ENCODE measurements around the gene MFAP3.
"Not testable (repeated sequence)": the region's sequence is repeated elsewhere in the genome, so short reads cannot be mapped to it uniquely, and the experiment has no call there.

MFAP3 gene

DNA sequence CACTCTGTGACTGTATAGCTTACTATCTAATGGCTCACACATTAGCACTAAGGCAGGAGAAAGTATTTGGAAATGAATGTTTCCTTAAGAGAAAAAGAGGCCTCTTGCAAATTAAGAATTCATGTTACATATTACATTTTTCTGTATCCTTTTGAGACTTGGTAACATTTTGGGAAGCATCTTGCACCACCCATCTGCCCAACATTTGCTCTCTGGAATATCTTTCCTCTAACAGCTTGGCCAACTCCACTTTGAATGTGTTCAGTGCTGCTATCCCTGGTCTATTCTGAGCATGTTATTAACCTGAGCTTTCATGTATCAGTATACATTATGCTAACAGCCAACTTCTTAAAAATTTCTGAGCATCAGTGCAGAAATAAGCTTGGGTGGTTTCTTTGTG lies 27.2 kb downstream of the MFAP3 start:
- Histone ChIP-seq H3K27me3 (ENCODE audit: insufficient read depth, poor library complexity, severe bottlenecking) (no peaks in the 10 kb centered on the region), H3K27ac (ENCODE audit: poor library complexity, severe bottlenecking) (no peak overlapping the region), H3K36me3 (ENCODE audit: low read depth) (no peaks in the 10 kb centered on the region), H3K4me3 (ENCODE audit: severe bottlenecking) (no peak overlapping the region), H3K4me1 (ENCODE audit: insufficient read depth, poor library complexity, severe bottlenecking) (no peaks in the 10 kb centered on the region), H3K9me3 (ENCODE audit: severe bottlenecking) (no peaks in the 10 kb centered on the region)
- TF ChIP-seq, protein P1, sequence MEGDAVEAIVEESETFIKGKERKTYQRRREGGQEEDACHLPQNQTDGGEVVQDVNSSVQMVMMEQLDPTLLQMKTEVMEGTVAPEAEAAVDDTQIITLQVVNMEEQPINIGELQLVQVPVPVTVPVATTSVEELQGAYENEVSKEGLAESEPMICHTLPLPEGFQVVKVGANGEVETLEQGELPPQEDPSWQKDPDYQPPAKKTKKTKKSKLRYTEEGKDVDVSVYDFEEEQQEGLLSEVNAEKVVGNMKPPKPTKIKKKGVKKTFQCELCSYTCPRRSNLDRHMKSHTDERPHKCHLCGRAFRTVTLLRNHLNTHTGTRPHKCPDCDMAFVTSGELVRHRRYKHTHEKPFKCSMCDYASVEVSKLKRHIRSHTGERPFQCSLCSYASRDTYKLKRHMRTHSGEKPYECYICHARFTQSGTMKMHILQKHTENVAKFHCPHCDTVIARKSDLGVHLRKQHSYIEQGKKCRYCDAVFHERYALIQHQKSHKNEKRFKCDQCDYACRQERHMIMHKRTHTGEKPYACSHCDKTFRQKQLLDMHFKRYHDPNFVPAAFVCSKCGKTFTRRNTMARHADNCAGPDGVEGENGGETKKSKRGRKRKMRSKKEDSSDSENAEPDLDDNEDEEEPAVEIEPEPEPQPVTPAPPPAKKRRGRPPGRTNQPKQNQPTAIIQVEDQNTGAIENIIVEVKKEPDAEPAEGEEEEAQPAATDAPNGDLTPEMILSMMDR (IDR thresholded peaks at IDR 0.05; ENCODE audit: poor library complexity, severe bottlenecking) = no peak
- DNase-seq (ENCODE audit: low spot score) (no peak), ATAC-seq (ENCODE audit: low read depth) (no peak)

DNA sequence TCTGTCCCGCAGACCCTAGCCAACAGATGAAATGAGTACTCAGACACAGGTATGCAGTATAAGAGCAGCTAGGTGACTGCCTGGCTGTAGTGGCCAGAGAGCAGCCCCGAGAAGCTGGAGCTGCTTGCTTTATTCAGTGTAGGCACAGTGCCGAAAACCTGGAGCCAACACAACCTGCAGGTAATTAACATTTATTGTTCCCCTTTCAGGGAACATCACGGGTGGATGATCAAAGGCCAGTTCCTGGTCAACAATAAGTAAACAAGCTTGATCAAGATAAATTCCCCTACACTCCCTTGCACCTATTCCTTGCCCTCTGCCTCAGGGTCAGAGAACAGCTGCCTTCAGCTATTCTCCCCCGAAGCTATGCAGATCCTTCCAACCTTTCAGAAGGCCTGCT lies 31.1 kb downstream of the MFAP3 start:
- not testable (repeated sequence) for H3K27me3 ChIP-seq (ENCODE audit: insufficient read depth, poor library complexity, severe bottlenecking); H3K4me1 ChIP-seq (ENCODE audit: insufficient read depth, poor library complexity, severe bottlenecking); H3K27ac ChIP-seq (ENCODE audit: poor library complexity, severe bottlenecking); ATAC-seq (ENCODE audit: low read depth); H3K4me3 ChIP-seq (ENCODE audit: severe bottlenecking); H3K9me3 ChIP-seq (ENCODE audit: severe bottlenecking); H3K36me3 ChIP-seq (ENCODE audit: low read depth); DNase-seq (ENCODE audit: low spot score)

DNA sequence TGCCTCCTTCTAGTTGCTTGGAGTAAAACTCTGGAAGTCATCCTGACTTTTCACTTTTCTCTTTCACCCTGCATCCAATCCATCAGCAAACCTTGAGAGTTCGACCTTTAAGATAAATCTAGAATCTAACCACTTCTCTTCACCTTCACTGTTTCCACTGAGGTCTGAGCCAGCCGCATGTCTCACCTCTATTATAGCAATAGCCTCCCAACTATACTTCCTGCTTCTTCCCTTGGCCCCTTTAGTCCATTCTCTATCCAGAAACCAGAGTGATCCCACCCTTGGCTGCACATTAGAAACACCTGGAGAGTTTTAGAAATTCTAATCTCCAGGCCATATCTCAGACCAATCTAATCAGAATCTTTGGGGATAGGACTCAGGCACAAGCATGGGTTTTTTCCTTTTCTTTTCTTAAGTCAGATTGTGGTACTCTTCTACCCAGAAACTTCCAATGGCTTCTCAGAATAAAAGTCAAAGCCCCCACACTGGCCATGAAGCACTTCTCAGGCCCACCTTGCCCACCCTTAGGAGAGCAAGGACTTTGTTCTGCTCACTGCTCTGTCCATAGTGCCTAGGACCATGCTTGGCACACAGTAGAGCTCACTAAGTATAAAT lies 33.1 kb downstream of the MFAP3 start:
- H3K27me3 ChIP-seq (ENCODE audit: insufficient read depth, poor library complexity, severe bottlenecking) = no peaks in the 10 kb centered on the region
- DNase-seq (ENCODE audit: low spot score) (no peak), ATAC-seq (ENCODE audit: low read depth) (peak; percentile 40; the same call in 2 of the 3 replicates)
- no peaks in the 10 kb centered on the region for H3K36me3 ChIP-seq (ENCODE audit: low read depth)
- TF ChIP-seq, protein P1 (IDR thresholded peaks at IDR 0.05; ENCODE audit: poor library complexity, severe bottlenecking) = no peak
- H3K27ac ChIP-seq (ENCODE audit: poor library complexity, severe bottlenecking) = no peak overlapping the region
- H3K9me3 ChIP-seq (ENCODE audit: severe bottlenecking) = no peaks in the 10 kb centered on the region
- no peaks in the 10 kb centered on the region for H3K4me1 ChIP-seq (ENCODE audit: insufficient read depth, poor library complexity, severe bottlenecking)
- no peak overlapping the region for H3K4me3 ChIP-seq (ENCODE audit: severe bottlenecking)

DNA sequence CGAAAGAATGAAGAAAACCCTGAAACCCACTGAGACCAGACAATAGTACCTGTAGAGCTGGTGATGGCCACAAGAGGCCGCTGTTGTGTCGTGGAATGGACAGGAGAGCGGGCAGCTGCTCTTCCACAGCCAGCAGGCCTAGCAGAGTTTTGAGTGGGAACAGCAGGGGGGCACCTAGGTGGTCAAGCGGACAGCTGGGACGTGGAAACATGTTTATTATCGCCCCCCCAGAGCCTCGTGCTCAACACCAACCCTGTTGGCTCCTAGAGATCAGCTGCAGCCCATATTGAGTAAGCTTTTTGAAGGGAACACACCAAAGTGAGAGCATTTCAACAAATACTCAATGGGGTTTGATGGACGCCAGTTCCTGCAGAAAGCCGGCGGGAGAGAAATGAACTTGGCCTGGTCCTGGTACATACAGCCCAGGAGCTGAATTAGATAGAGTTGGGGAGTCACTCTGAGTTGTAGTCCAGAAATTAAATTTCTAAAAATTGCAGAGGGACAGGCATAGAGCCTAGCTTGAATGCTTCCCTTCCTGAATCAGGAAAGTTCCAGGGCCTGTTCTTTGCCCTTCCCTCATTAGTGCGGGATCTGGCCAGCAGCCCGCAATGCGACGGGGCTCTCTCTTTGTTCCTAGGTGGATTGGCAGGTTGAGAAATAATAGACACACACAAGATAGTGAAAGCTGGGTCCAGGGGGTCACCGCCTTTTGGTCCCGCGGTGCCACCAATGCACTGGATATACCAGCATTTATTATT lies 33.8 kb downstream of the MFAP3 start:
- no peaks in the 10 kb centered on the region for H3K4me1 ChIP-seq (ENCODE audit: insufficient read depth, poor library complexity, severe bottlenecking)
- no peak overlapping the region for H3K4me3 ChIP-seq (ENCODE audit: severe bottlenecking)
- TF ChIP-seq, protein P1 (IDR thresholded peaks at IDR 0.05; ENCODE audit: poor library complexity, severe bottlenecking) = peak; percentile 99
- no peaks in the 10 kb centered on the region for H3K27me3 ChIP-seq (ENCODE audit: insufficient read depth, poor library complexity, severe bottlenecking)
- no peaks in the 10 kb centered on the region for H3K9me3 ChIP-seq (ENCODE audit: severe bottlenecking)
- no peak overlapping the region for H3K27ac ChIP-seq (ENCODE audit: poor library complexity, severe bottlenecking)
- H3K36me3 ChIP-seq (ENCODE audit: low read depth) = no peaks in the 10 kb centered on the region
- DNase-seq (ENCODE audit: low spot score) (no peak), ATAC-seq (ENCODE audit: low read depth) (peak; percentile 93)

DNA sequence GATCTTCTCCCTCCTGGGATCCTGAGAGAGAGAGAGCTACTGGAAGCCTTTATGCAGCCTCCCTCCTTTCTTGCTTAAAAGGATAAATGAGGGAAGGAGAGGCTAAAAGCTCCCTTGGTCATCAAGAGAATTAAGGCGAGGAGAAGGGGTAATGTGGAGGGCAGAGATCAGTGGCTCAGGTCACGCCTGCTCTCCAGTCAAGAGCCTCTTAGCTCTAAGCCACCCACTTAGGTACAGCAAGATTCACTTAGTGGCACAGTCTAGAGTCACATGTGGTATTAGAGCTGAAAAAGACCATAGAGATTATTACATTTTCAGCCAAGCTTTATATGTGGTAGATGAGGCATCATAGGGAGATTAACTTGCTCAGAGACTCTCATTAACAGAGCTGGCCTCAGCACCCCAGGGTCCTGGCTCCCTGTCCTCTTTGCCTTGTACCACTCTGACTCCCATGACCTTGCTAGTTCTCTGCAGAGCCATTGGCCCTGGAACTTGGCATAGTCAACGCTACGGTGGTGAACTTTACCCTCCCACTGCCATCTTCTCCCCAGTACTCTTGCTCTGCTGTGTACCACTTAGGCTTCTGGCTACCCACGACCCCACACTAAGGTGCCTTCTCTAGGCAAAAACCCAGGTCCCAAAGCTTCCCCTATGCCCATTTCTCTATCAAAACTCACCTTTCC lies 37.6 kb downstream of the MFAP3 start:
- H3K9me3 ChIP-seq (ENCODE audit: severe bottlenecking) = no peaks in the 10 kb centered on the region
- no peak overlapping the region for H3K4me3 ChIP-seq (ENCODE audit: severe bottlenecking)
- H3K4me1 ChIP-seq (ENCODE audit: insufficient read depth, poor library complexity, severe bottlenecking) = no peaks in the 10 kb centered on the region
- no peak for ATAC-seq (ENCODE audit: low read depth)
- H3K27ac ChIP-seq (ENCODE audit: poor library complexity, severe bottlenecking) = no peak overlapping the region
- no peak for DNase-seq (ENCODE audit: low spot score)
- TF ChIP-seq, protein P1 (IDR thresholded peaks at IDR 0.05; ENCODE audit: poor library complexity, severe bottlenecking) = no peak
- H3K36me3 ChIP-seq (ENCODE audit: low read depth) = no peaks in the 10 kb centered on the region
- no peaks in the 10 kb centered on the region for H3K27me3 ChIP-seq (ENCODE audit: insufficient read depth, poor library complexity, severe bottlenecking)

Measured in RWPE2 (cell line).